Measurements from ENCODE around the gene TJP1.

The TJP1 gene

DNA sequence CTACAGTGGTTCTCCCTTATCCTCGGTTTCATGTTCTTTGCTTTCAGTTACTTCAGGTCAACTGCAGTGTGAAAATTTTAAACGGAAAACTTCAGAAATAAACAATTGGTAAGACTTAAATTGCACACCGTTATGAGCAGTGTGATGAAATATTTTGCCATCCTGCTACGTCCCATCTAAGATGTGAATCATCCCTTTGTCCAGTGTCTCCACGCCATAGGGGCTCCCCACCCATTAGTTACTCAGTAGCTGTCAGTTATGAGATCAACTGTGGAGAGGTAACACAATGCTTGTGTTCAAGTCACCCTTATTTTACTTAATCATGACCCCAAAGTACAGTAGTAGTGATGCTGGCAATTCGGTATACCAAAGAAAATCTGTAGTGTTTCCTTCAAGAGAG is 47.4 kb downstream of the TJP1 start:
- DNase-seq (ENCODE audit: insufficient read length, low spot score) (no peak), FAIRE-seq (no peak)
- TF ChIP-seq, protein P1, sequence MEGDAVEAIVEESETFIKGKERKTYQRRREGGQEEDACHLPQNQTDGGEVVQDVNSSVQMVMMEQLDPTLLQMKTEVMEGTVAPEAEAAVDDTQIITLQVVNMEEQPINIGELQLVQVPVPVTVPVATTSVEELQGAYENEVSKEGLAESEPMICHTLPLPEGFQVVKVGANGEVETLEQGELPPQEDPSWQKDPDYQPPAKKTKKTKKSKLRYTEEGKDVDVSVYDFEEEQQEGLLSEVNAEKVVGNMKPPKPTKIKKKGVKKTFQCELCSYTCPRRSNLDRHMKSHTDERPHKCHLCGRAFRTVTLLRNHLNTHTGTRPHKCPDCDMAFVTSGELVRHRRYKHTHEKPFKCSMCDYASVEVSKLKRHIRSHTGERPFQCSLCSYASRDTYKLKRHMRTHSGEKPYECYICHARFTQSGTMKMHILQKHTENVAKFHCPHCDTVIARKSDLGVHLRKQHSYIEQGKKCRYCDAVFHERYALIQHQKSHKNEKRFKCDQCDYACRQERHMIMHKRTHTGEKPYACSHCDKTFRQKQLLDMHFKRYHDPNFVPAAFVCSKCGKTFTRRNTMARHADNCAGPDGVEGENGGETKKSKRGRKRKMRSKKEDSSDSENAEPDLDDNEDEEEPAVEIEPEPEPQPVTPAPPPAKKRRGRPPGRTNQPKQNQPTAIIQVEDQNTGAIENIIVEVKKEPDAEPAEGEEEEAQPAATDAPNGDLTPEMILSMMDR (IDR thresholded peaks at IDR 0.05; ENCODE audit: insufficient read depth, missing control alignments) = no peak

DNA sequence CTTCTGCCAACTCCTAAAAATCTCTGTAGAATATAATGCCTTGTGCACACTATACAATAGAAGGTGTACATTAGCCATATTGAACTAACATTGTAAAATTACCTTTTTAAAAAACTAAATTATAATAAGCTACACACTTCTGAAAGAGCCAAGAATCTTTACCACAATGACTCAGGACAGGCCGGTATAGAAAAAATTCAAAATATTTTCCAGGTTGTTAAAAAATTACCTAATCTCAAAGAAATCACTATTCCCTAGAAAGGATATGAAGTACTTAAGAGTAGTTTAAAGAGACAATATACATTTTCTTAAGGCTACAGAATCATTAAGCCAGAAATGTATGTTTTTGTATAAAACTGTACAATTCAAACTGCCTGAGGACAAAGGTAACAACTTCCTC is 48.5 kb downstream of the TJP1 start:
- FAIRE-seq = no peak

DNA sequence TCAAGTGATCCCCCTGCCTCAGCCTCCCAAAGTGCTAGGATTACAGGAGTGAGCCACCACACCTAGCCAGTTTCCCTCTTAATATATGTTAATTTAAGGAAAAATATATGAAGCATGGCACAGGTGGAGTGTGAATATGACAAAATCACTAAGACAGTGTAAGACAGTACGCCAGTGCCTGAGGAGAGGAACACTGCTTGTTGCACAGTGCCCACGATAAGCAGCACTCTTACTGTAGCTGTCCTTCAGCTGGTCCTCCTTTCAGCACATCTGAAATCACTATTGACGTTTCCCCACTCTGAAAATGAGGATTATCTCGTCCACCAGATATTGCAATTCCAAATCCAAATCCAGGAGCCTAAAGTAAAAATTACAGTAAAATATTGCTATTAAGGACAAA is 49.3 kb downstream of the TJP1 start:
- no peak for FAIRE-seq
- TF ChIP-seq, protein P1 (IDR thresholded peaks at IDR 0.05; ENCODE audit: insufficient read depth, missing control alignments) = no peak
- no peak for DNase-seq (ENCODE audit: insufficient read length, low spot score)

More for the DNA sequence above, 48.5 kb downstream of the TJP1 start:
- DNase-seq (ENCODE audit: insufficient read length, low spot score) = no peak
- TF ChIP-seq, protein P1 (IDR thresholded peaks at IDR 0.05; ENCODE audit: insufficient read depth, missing control alignments) = no peak

DNA sequence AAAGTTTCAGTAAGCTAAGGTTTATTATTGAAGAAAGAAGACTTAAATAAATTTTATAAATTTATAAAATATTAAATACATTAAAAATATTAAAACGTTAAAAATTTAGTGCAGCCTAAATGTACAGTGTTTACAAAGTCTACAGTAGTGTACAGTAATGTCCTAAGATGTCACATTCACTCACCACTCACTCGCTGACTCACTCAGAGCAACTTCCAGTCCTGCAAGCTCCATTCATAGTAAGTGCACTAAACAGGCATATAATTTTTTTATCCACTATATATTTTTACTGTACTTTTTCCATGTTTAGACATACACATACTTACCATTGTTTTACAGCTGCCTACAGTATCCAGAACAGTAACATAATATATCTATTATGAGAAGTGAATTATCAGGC is 51.5 kb downstream of the TJP1 start:
- FAIRE-seq (no peak), DNase-seq (ENCODE audit: insufficient read length, low spot score) (no peak)
- TF ChIP-seq, protein P1 (IDR thresholded peaks at IDR 0.05; ENCODE audit: insufficient read depth, missing control alignments) = no peak

DNA sequence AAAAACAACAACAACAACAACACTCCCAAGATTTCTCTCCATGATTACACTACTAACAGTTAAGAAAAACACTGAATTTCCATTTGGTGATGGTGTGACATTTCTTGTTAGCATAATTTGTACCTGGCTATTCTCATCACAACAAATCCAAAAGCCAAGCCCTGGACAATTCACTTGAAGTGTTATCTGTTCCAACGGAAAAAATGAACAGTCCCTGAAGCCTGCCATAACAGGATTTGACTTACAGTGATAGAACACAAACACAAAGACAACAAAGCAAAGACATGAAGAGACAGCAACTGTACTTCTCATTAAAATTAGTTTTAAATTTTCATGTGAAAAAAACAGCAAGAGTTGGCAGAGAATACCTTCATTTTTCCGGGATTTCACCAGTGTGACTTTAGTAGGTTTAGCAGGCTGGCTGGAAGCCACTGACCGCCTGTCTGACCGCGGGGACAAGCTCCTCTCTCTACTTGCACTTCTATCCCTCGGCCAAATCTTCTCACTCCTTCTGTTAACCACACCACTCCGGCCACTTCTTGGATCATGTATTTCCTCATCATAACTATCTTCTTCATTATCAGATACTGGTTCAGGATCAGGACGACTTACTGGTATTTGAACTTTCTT is 56.3 kb downstream of the TJP1 start:
- no peak for DNase-seq (ENCODE audit: insufficient read length, low spot score)
- TF ChIP-seq, protein P1 (IDR thresholded peaks at IDR 0.05; ENCODE audit: insufficient read depth, missing control alignments) = no peak
- FAIRE-seq = no peak

DNA sequence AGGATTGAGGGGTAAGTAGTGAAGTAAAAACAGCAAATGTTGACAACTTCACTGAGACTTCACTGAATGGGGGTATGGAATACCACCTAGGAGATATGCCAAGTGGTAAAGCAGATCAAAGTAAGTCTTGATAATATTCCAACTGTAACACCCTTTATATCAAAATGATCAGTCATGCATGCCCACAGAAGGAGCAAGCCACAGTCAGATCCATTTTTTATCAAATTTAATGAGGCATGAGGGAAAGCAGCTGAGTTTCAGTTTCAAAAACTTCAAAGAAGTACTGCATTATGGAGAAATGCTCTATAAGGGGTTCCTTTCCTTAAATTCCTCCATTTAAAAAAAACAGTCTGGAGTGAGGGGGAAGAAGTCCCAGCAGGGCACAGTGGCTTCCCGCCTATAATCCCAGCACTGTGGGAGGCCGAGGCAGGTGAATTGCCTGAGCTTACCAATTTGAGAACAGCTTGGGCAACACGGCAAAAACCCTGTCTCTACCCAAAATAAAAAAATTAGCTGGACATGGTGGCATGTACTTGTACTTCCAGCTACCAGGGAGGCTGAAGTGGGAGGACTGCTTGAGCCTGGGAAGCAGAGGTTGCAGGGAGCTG is 56.9 kb downstream of the TJP1 start:
- TF ChIP-seq, protein P1 (IDR thresholded peaks at IDR 0.05; ENCODE audit: insufficient read depth, missing control alignments) = no peak
- DNase-seq (ENCODE audit: insufficient read length, low spot score) (no peak), FAIRE-seq (no peak)

DNA sequence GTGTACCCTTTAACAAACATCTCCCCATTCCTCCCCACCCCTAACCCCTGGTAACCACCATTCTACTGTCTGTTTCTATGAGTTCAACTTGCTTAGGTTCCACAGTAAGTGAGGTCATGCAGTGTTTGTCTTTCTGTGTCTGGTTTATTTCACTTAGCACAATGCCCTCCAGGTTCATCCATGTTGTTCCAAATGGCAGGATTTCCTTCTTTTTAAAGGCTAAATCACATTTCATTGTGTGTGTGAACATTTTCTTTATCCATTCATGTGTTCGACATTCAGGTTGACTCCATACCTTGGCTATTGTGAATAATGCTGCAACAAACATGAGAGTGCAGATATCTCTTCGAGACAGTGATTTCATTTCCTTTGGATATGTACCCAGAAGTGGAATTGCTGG is 62.7 kb downstream of the TJP1 start:
- TF ChIP-seq, protein P1 (IDR thresholded peaks at IDR 0.05; ENCODE audit: insufficient read depth, missing control alignments) = no peak
- no peak for FAIRE-seq

More for the DNA sequence above, 62.7 kb downstream of the TJP1 start:
- no peak for DNase-seq (ENCODE audit: insufficient read length, low spot score)
